ENCODE measurements around the gene TUBG2.

DNA sequence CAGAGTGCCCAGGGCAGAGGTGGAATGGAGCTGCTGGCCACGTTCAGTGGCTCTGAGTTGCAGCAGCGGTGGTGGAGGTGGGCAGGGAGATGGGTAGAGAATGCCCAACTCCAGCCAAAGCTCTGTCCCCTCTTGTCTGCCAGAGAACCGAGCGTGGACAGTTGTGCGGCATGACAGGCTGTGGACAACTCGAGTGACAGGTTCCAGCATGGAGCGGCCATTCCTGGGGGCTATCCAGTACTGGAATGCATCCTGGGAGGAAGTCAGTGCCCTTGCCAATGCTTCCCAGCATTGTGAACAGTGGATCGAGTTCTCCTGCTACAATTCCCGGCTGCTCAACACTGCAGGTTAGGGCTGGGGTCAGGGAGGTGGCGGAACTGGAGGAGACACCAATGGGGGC lies 31.5 kb downstream of the TUBG2 start:
- TF ChIP-seq CTCF (IDR thresholded peaks at IDR 0.05 in 2 of 3, conservative IDR thresholded peaks at IDR 0.05 in 1 of 3; ENCODE audit: control insufficient read depth in 2 of 3, extremely low read depth in 1 of 3, insufficient read depth in 1 of 3, low read depth in 3 of 3, low read length in 3 of 3), result no peak
- TF ChIP-seq POLR2AphosphoS5 (IDR thresholded peaks at IDR 0.05; ENCODE audit: low read length), result no peak
- no peak for TF ChIP-seq BHLHE40 (IDR thresholded peaks at IDR 0.05; ENCODE audit: borderline replicate concordance in 1 of 2, low read depth in 2 of 2, low read length in 1 of 2)
- no peak for TF ChIP-seq DPF2 (IDR thresholded peaks at IDR 0.05)
- TF ChIP-seq, protein P1, sequence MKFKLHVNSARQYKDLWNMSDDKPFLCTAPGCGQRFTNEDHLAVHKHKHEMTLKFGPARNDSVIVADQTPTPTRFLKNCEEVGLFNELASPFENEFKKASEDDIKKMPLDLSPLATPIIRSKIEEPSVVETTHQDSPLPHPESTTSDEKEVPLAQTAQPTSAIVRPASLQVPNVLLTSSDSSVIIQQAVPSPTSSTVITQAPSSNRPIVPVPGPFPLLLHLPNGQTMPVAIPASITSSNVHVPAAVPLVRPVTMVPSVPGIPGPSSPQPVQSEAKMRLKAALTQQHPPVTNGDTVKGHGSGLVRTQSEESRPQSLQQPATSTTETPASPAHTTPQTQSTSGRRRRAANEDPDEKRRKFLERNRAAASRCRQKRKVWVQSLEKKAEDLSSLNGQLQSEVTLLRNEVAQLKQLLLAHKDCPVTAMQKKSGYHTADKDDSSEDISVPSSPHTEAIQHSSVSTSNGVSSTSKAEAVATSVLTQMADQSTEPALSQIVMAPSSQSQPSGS (IDR thresholded peaks at IDR 0.05; ENCODE audit: low read length), result no peak
- no peak for TF ChIP-seq NR2C2 (IDR thresholded peaks at IDR 0.05; ENCODE audit: borderline replicate concordance, control insufficient read depth, insufficient read length, low read depth)
- no peak for TF ChIP-seq JUND (IDR thresholded peaks at IDR 0.05; ENCODE audit: low read depth, low read length)
- no peak for TF ChIP-seq SRF (IDR thresholded peaks at IDR 0.05; ENCODE audit: low read depth in 2 of 2, low read length in 2 of 2)
- TF ChIP-seq NRF1 (conservative IDR thresholded peaks at IDR 0.05; ENCODE audit: low read depth, low read length), result no peak
- TF ChIP-seq, protein P2, sequence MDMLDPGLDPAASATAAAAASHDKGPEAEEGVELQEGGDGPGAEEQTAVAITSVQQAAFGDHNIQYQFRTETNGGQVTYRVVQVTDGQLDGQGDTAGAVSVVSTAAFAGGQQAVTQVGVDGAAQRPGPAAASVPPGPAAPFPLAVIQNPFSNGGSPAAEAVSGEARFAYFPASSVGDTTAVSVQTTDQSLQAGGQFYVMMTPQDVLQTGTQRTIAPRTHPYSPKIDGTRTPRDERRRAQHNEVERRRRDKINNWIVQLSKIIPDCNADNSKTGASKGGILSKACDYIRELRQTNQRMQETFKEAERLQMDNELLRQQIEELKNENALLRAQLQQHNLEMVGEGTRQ (IDR thresholded peaks at IDR 0.05; ENCODE audit: borderline replicate concordance, low read depth, low read length), result no peak
